Activated CD8-positive, alpha-beta memory T cell treated with anti-CD3 and anti-CD28 coated beads for 36 hours (primary cell): ENCODE measurements around the gene GGTLC1. TPM values are rescaled to one million over a fixed set of nuclear protein-coding genes. Genes with fewer than 3 reads are reported as not detected.

Source experiments
- CTCF ChIA-PET: fragments of 350-600 bp; sonication (Branson Sonifier 250); formaldehyde crosslinking; loops from one replicate; lab custom pipeline; 2021; ENCODE audit warnings: antibody characterized with exemption; lab: Charles Lee
- POLR2A ChIA-PET: fragments of 350-600 bp; sonication (Branson Sonifier 250); formaldehyde crosslinking; loops from one replicate; lab custom pipeline; 2021; ENCODE audit warnings: antibody characterized with exemption; lab: Charles Lee
- total RNA-seq, 2 experiments: library from RNA; stranded (reverse); gene quantifications; one replicate each; pipeline ENCODE4 v1.2.3, GENCODE V29; 2021

Gene GGTLC1
- total RNA-seq = not detected

GRCh38 chr20:23988561-23988960, at the start of gene GGTLC1:
GGTLC1 (minus strand) TSS chr20:23988779; CDS start chr20:23986611, 2,168 bp downstream.
- CTCF ChIA-PET = no interaction called here
- POLR2A ChIA-PET = no interaction called here

DNA sequence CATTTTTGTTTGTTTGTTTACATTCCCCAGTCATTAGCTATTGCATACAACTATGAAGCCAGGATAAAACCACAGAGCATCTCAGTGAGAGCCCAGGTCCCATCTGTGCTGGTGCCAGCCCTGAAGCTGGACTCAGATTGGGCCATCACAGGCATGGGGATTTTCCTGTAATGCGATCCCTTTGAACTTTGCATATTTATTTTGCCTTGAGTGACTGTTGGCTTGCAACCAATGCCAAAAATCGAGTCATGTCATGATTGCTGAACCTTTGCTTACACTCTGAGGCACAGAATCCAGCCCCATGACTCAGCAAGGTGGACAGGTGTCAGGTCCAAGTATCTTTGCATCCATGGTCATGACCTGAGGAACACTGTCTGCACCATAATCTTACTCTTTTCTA, 46.2 kb upstream of the GGTLC1 start:
- ChIA-PET CTCF (no interaction called here), POLR2A (no interaction called here)

DNA sequence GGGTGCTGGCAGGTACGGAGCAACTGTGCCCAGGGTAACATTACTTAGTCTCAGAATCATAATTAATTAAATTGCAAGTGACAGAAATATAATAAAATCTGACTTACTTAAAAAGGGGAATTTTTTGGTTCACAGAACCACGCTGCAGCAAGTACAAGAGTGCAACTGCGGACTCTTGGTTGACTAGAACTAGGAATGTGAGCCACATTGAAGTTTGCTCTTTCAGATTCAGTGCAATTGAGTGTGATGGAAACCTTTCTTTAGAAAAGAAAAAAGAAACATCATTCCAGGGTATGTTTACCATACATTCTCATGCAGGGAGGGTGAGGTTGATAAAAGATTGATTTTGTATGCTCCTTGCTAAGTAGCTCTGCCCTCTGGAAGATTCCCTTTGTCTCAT, 45.0 kb upstream of the GGTLC1 start:
- ChIA-PET POLR2A (no interaction called here), CTCF (interaction anchor here (0.7 to 1.9 kb wide), 2 partner anchors 68 to 736 kb away, joined by 3 to 6 read pairs; no protein-coding TSS in a partner anchor)

- POLR2A ChIA-PET = no interaction called here
- CTCF ChIA-PET = interaction anchor here (0.7 to 1.9 kb wide), 2 partner anchors 69 to 737 kb away, joined by 3 to 6 read pairs; no protein-coding TSS in a partner anchor
Observed at GRCh38 chr20:24033151-24033550, 44.6 kb upstream of the GGTLC1 start.

GRCh38 chr20:24032400-24032898, 43.9 kb upstream of the GGTLC1 start:
- ChIA-PET POLR2A (no interaction called here), CTCF (interaction anchor here (1.9 kb wide), 1 partner anchor 69 kb away, joined by 6 read pairs; no protein-coding TSS in a partner anchor)

- ChIA-PET POLR2A (interaction anchor here (0.7 to 1.6 kb wide), 3 partner anchors 13 to 928 kb away, joined by 3 to 5 read pairs (median 3); no protein-coding TSS in a partner anchor), CTCF (interaction anchor here (1.0 kb wide), 1 partner anchor 16 kb away, joined by 4 read pairs; no protein-coding TSS in a partner anchor)
Observed at GRCh38 chr20:24027229-24027628, 38.6 kb upstream of the GGTLC1 start.

- CTCF ChIA-PET = no interaction called here
- POLR2A ChIA-PET = no interaction called here
Observed at GRCh38 chr20:24022621-24023180, 34.1 kb upstream of the GGTLC1 start.

- CTCF ChIA-PET = no interaction called here
- POLR2A ChIA-PET = no interaction called here
Observed at GRCh38 chr20:24018796-24019195, 30.2 kb upstream of the GGTLC1 start.

- POLR2A ChIA-PET = no interaction called here
- CTCF ChIA-PET = no interaction called here
Observed at GRCh38 chr20:24017458-24017755, 28.8 kb upstream of the GGTLC1 start.

- ChIA-PET CTCF (no interaction called here), POLR2A (no interaction called here)
Observed at GRCh38 chr20:24016607-24017457, 28.3 kb upstream of the GGTLC1 start.

GRCh38 chr20:24013953-24014352, 25.4 kb upstream of the GGTLC1 start:
- POLR2A ChIA-PET = no interaction called here
- CTCF ChIA-PET = no interaction called here

- POLR2A ChIA-PET = no interaction called here
Observed at GRCh38 chr20:24011282-24011681, 22.7 kb upstream of the GGTLC1 start.

DNA sequence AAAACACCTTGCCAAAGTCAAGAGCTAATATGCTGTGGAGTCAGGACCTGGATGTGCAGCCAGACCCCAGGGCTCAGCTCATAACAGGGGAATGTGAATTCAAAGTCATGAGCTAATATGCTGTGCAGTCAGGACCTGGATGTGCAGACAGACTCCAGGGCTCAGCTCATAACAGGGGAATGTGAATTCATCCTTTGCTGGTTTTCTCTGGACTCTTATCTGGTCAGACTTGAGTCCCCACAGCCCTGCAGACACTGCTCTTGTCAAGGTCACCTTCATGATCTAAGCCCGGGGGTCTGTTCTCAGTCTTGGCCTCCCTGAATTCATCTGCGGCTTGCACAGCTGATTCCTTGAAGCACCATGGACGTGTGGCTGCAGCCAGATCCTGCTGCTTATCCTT, 19.2 kb upstream of the GGTLC1 start:
- ChIA-PET POLR2A (no interaction called here), CTCF (no interaction called here)

More at GRCh38 chr20:24011282-24011681, 22.7 kb upstream of the GGTLC1 start:
- CTCF ChIA-PET = no interaction called here

DNA sequence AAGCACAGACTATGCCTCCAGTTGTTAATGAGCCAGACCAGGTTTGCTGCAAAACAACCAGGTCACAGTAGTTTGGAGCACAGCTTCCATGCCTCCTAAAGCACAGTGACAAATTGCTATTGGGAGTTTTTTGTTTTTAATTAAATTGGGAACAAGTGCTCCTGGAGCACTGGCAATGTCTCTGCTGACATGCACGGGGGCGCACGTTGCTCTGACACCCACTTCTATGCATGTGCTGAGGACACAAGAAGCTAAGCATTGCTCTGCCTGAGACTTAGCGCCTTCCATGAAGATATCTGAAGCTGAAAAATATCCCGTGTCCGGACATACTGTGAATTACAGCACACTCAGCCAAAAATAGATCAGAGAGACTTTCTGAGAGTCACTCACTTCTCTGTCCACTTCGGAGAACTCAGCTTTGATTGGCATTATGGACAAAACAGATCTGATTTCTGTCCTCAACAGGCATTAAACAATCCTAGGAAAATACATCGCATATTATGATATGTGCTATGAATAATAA, 18.6 kb upstream of the GGTLC1 start:
- CTCF ChIA-PET = no interaction called here
- POLR2A ChIA-PET = no interaction called here

- POLR2A ChIA-PET = no interaction called here
- CTCF ChIA-PET = no interaction called here
Observed at GRCh38 chr20:24006626-24007025, 18.0 kb upstream of the GGTLC1 start.

GRCh38 chr20:24004471-24004870, 15.9 kb upstream of the GGTLC1 start:
- POLR2A ChIA-PET = no interaction called here
- CTCF ChIA-PET = no interaction called here

GRCh38 chr20:24002896-24003295, 14.3 kb upstream of the GGTLC1 start:
- ChIA-PET POLR2A (no interaction called here), CTCF (interaction anchor here (1.1 kb wide), 1 partner anchor 96 kb away, joined by 3 read pairs; no protein-coding TSS in a partner anchor)

DNA sequence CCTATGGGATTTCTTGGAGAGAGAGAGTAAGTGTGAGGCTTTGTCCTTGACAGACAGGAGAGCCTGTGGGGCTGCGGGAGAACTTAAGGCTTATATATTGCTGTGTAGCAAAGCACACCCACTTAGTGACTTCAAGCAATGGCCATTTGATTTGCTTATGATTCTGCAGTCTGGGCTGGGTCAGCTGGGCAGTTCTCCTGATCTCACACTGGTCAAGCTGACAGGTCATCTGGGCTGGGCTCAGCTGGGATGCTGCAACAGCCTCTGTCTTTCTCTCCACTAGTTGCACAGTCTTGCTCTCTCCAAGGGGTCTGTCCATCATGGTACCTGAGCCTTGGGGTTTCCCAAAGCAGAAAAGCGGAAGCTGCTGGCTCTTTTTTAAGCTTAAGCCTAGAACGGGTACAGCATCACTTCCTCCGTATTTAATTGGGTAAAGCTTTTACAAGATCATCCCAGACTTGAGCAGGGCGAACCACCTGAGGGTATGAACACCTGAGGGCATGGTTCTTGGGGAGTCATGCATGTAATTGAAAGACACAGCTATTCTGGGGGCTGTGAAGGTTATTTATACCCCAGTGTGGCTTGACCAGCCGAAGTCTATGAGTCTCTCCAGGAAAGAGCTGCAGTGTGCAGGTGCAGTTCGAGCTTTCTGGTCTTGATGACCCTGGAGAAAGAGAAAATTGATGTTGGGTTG, 13.3 kb upstream of the GGTLC1 start:
- ChIA-PET POLR2A (no interaction called here), CTCF (interaction anchor here (1.1 kb wide), 1 partner anchor 97 kb away, joined by 3 read pairs; no protein-coding TSS in a partner anchor)

GRCh38 chr20:23998844-23999243, 10.3 kb upstream of the GGTLC1 start:
- CTCF ChIA-PET = no interaction called here
- POLR2A ChIA-PET = no interaction called here

DNA sequence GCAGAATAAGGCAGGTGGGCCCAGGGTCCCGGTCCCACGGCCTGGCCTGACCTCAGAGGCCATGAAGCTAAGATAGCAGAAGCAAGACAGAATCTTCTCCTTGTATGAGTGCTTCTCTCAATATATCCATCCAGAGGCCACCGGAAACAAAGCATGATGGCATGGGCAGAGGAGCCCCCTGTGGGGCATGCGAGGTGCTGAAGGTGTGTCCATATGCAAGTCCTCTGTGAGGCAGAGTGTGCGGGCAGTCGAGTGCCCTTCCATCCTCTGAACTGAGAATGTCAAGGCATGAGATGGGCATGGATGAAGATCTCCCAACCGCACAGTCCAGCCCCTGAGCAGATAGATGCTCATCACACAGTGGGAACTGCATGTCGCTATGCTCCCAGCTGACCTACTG, 9.8 kb upstream of the GGTLC1 start:
- POLR2A ChIA-PET = interaction anchor here (0.6 kb wide), 1 partner anchor 99 kb away, joined by 5 read pairs; no protein-coding TSS in a partner anchor
- CTCF ChIA-PET = no interaction called here
